ENCODE results near the gene RASGEF1B.

RASGEF1B gene

DNA sequence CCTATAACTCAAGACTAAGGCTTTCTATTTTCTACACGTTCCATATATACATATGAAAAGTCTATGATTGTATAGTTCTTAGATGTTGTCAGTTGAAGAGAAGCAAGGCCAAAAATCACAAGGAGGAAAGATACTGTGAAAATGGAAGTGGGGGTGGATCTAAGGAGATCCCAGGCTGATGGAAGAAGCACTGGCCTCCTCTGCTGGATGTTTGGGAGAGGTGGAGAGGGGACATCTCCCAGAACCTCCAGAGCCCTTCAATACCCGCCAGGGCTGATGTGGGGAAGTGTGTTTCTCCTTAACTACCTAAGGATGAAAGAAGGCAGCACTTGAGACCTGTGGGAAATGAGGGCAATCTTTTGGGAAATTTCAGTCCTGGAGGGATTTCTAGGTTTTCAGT, 67.4 kb downstream of the RASGEF1B start:
- DNase-seq (ENCODE audit: insufficient read length, low spot score): no peak
- no peak for FAIRE-seq

DNA sequence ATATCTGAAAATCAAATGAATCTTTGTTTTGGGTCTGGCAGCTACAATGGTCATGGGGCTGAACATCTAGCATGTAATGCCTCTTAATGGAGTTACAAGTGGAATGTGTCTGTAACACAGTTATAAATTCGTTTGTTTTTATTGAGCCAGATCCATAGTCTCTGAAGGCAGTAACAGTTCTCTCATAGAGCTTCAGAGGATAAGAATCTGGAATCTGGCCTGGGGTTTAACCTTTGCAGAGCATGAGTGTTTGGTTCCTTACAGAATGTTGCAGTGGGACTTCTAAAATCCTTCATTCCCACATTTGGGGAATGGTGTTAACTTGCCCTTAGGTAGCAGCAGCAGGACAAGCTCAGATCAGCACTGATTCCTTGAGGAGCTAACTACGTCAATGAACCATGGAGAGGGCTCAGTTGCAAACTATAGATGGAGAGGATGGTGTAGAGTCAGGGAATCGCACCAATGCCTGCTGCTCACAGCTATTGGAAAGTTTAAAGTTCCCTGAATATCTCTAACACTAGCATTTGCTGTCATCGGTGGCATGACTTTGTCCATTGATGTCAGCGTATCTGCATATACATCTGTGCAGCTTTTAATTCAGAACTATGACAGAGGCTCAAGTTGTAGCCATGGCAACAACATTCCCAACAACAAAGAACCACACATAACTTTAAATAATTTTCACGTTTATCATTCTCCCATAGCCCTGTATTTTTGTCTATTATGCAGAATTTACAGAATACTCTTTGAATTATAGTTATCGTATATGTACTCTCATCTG, 72.2 kb downstream of the RASGEF1B start:
- no peak for DNase-seq (ENCODE audit: insufficient read length, low spot score)

DNA sequence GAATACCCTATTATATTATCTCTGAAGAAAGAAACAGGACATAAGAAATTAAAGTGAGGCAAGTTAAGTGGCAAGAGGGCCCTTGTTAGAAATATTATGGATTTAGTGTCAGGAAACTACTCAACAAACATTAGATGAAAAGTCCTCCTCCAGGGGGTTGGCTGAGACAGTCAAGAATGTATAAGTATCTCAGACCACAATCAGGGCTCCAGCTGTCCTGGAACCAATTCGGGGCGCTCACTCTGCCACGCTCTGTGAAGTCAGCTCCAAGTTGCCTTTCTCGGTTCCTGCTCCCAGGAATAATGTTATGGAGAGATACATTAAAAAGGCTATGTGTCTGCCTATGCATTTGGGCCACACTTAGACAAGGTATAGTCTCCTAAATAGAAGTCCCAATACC, 73.3 kb downstream of the RASGEF1B start:
- no peak for DNase-seq (ENCODE audit: insufficient read length, low spot score)
- no peak for FAIRE-seq

More for the DNA sequence above, 72.2 kb downstream of the RASGEF1B start:
- no peak for FAIRE-seq

DNA sequence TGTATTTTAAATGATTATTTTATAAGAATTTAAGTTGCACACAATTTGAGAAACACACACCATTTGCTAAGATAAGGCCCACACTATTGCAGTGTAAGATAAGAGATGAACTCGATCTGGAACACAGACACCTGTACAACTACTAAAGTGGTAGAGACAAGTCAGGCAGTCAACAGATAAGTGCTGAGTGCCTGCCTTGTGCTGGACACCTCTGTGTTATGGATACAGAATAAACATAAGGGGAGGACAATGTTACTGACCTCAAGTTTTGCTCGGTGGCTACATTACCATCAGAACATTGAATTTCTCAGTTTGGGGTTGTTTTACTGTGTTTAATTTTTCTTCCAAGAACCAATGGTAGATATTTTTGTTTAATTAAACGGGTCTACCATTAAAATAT, 74.1 kb downstream of the RASGEF1B start:
- DNase-seq (ENCODE audit: insufficient read length, low spot score) (no peak), FAIRE-seq (no peak)

DNA sequence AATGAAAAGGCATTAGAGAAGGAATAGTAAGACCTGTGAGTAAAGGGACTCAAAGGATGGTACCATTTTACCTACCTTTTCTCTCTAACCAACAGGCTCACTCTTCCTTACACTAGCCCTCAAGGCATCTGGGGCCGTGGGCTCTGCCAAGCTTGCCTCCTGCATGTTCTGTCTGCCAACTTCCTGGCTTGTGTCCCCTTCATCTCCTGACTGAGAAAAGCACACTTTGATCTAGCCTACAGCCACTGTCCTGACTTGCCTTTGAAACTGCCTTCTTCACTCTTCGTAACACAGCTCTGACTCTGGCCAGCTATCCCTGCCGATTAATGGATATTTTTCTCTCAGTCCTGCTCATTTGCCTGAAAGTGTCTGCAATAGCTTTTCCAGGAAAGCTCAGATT, 76.5 kb downstream of the RASGEF1B start:
- no peak for DNase-seq (ENCODE audit: insufficient read length, low spot score)
- no peak for FAIRE-seq

DNA sequence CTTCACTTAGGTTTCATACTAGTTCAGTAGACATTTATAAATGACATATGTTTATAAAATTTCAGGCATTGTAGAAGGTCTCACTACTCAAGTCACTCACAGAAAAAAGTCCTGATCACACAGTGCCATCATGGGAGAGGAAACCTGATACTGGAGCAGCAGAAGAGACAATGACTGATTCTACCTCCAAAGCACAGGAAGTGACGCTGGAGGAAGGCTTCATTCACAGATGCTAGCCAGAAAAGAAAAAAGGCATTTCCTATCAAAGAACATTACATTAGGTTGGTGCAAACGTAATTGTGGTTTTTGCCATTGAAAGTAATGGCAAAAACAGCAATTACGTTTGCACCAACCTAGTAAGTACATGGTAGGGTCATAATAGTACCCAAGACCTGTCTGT, 79.5 kb downstream of the RASGEF1B start:
- FAIRE-seq (no peak), DNase-seq (ENCODE audit: insufficient read length, low spot score) (no peak)

DNA sequence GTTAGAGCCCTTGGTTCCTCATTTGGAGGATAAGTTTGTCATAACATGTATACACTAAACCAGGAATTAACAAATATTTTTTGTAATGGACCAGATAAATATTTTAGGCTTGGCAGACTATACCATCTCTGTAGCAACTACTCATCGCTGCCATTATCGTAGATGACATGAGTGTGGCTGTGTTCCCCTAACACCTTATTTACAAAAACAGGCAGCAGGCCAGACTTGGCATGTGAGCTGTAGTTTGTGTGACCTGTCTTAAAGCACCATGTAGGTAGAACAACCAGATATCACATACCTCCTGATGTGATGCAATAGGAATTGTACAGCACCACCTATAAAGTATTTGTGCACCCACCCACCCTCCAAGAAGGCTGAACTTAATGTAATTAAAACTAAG, 82.0 kb downstream of the RASGEF1B start:
- no peak for FAIRE-seq
- no peak for DNase-seq (ENCODE audit: insufficient read length, low spot score)

DNA sequence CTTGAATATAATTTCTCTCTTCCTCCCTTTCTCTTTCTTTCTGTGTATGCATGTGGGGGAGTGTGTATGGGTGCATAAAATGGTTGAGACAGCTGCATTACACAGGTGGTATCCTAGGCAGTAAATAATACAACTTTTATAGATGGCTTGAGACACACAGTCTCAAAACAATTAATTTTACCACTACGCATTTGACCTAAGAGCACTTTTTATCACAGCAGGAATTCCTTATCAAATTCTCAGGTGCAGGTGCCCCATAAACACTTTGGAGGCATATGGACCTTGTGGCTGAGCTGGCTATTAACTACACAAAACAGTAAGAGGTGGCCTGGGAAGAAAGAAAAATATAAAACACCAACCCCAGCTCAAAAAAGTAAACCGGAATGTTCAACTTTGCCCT, 91.3 kb downstream of the RASGEF1B start:
- FAIRE-seq: no peak
- no peak for DNase-seq (ENCODE audit: insufficient read length, low spot score)

DNA sequence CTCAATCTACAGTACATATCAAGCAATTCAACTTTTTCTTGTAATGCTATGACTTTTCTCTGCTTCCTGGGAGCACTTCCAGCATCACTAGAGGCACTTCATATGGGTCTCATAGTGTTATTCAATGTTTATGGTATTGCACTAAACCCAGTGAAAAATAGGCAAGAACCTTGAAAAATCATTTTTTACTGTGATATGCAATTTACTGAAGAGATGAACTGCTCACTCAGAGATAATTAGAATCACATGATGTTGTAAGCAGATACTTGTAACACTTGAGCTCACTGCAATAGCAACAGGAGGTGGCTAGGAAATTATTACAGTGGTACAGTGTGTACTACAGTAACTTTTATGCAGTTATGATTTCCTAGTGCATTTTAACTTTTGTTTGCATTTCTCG, 93.3 kb downstream of the RASGEF1B start:
- FAIRE-seq: no peak

DNA sequence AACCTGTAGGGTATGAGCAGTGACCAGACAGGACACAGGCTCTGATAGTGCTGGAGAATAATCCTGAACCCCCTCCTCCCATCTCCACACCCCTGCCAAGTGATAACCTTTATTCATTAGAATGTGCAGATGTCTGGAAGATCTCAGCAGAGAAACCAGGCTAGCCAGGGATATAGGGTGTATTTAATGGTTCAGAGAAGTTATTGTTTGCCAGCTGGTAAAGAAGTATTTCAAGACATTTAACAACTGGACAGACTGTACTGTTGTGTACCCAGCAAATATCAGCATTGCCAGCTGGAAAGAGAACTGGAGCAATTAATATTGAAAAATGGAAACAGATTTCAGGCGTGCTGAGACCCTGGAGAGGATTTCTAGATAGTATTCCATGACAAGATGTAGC, 94.5 kb downstream of the RASGEF1B start:
- FAIRE-seq (no peak), DNase-seq (ENCODE audit: insufficient read length, low spot score) (no peak)

More for the DNA sequence above, 93.3 kb downstream of the RASGEF1B start:
- DNase-seq (ENCODE audit: insufficient read length, low spot score): no peak

DNA sequence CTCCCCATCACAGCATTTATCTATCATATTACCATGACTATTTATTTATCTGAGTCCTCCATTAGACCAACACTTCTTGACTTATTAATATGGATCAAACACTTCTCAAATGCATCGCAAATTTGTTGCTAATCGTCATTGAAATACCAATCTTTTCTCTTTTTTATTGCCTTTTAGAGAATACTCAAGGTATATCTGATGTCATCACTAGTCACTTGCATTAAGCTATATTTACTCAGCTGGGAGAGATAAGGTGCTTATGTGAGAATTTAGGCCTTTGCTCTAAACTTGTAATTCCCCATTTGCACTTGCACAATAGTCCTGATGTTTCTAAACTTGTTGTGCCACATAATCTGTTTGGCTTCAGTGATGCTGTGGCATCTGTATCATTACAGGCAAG, 95.0 kb downstream of the RASGEF1B start:
- no peak for DNase-seq (ENCODE audit: insufficient read length, low spot score)
- no peak for FAIRE-seq
